Dermis blood vessel endothelial cell (primary cell): Measurements from ENCODE around the gene EGLN3. TPM values are rescaled to one million over a fixed set of nuclear protein-coding genes. Genes with fewer than 3 reads are reported as not detected.

Experiments
- DNase-seq: peaks from one replicate; pipeline ENCODE4 v3.0.0; 2010
- total RNA-seq: library from RNA; depleted of rRNA; stranded (reverse); fragments of >200 nt; gene quantifications from 2 replicates; pipeline ENCODE4 v1.2.3, GENCODE V29; 2014

The EGLN3 gene
- total RNA-seq, 1 donor from 2014 or later: 1.4 TPM

GRCh38 chr14:33910435-33910834 is 40.4 kb downstream of the EGLN3 start:
- no peak for DNase-seq

- DNase-seq: no peak
Measured at GRCh38 chr14:33909380-33910084, 41.3 kb downstream of the EGLN3 start.

GRCh38 chr14:33908540-33909223 is 42.2 kb downstream of the EGLN3 start:
- no peak for DNase-seq

- DNase-seq: no peak
Measured at GRCh38 chr14:33906968-33907367, 43.9 kb downstream of the EGLN3 start.

- no peak for DNase-seq
Measured at GRCh38 chr14:33904609-33905008, 46.3 kb downstream of the EGLN3 start.

GRCh38 chr14:33903369-33903768 is 47.5 kb downstream of the EGLN3 start:
- no peak for DNase-seq

- no peak for DNase-seq
Measured at GRCh38 chr14:33902363-33902762, 48.5 kb downstream of the EGLN3 start.

GRCh38 chr14:33901426-33902155 is 49.3 kb downstream of the EGLN3 start:
- no peak for DNase-seq

- DNase-seq: no peak
Measured at GRCh38 chr14:33900706-33901105, 50.2 kb downstream of the EGLN3 start.

- no peak for DNase-seq
Measured at GRCh38 chr14:33899723-33900341, 51.0 kb downstream of the EGLN3 start.

- no peak for DNase-seq
Measured at GRCh38 chr14:33897878-33898535, 52.9 kb downstream of the EGLN3 start.

- DNase-seq: no peak
Measured at GRCh38 chr14:33897382-33897781, 53.5 kb downstream of the EGLN3 start.

GRCh38 chr14:33894339-33894738 is 56.5 kb downstream of the EGLN3 start:
- DNase-seq: no peak

GRCh38 chr14:33891700-33892099 is 59.2 kb downstream of the EGLN3 start:
- DNase-seq: no peak

GRCh38 chr14:33884916-33885315 is 66.0 kb downstream of the EGLN3 start:
- no peak for DNase-seq

- DNase-seq: no peak
Measured at GRCh38 chr14:33880330-33880729, 70.5 kb downstream of the EGLN3 start.

GRCh38 chr14:33879684-33880286 is 71.1 kb downstream of the EGLN3 start:
- no peak for DNase-seq

- DNase-seq: no peak
Measured at GRCh38 chr14:33876274-33876673, 74.6 kb downstream of the EGLN3 start.
